Middle frontal gyrus (tissue), 1 donor: ENCODE measurements around the gene DOCK2.

Experiments
- DNase-seq: peaks from one replicate; pipeline ENCODE4 v3.0.0-alpha.2; 2015; ENCODE audit warnings: low spot score; ENCODE audit errors: extremely low spot score

DOCK2 gene

GRCh38 chr5:169978714-169979113 lies 341.6 kb downstream of the DOCK2 start:
- DNase-seq, result no peak

GRCh38 chr5:169979871-169980270 lies 342.8 kb downstream of the DOCK2 start:
- no peak for DNase-seq

DNA sequence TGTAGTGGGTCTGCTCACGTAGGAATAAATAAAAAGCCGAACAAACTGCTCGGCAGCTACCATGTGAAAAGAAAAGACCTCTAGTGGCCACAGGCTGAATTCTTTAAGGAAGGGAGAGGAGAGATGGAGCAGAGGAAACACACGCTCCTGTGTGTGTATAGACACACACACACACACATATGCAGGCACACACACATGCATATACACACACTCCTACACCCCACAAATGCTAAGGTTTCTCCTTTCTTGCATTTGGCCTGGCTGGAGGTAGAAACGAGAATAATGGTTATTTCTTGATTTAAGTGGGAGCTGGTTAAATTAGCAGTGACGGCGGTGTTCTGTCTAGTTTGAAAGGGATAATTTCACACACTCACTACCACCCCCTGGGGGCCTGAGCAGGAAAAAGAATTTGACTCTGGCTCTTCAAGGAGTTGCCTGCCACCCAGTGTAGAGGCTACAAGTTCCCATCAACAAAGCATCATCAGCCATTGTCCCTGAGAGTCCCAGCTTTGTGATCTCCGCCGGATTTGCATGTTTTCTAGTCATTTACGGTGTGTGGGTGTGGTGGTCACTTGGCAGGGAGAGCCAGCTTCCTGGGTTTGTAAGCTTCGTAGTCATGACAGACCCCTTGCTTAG lies 343.5 kb downstream of the DOCK2 start, which contains the start of gene INSYN2B:
TSS of gene INSYN2B (minus strand) at position 78 of the 636 bp plus-strand sequence. CDS start 96,597 bp downstream, outside the sequence.
- DNase-seq, result peak; percentile 83

GRCh38 chr5:169988206-169988605 lies 351.1 kb downstream of the DOCK2 start:
- DNase-seq, result no peak

- no peak for DNase-seq
These were observed 351.9 kb downstream of the DOCK2 start for GRCh38 chr5:169988947-169989346.

DNA sequence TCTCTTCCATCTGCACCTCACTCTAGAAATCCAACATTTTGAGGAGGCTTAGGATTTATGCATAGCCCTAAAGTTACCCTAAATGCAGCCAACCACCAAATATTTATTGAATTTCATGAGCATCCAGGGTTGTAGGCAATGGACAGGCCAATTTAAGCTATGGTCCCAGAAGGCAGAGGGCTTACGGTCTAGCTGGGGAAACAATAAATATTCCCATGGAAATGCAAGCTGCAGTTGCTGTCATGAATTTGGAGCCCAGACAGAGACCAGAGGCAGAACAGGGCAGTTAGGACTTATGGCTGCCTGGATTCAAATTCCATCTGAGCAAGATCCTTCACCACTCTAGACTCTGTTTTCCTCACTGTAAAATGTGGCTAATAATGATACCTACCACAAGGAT lies 352.3 kb downstream of the DOCK2 start:
- DNase-seq, result no peak

DNA sequence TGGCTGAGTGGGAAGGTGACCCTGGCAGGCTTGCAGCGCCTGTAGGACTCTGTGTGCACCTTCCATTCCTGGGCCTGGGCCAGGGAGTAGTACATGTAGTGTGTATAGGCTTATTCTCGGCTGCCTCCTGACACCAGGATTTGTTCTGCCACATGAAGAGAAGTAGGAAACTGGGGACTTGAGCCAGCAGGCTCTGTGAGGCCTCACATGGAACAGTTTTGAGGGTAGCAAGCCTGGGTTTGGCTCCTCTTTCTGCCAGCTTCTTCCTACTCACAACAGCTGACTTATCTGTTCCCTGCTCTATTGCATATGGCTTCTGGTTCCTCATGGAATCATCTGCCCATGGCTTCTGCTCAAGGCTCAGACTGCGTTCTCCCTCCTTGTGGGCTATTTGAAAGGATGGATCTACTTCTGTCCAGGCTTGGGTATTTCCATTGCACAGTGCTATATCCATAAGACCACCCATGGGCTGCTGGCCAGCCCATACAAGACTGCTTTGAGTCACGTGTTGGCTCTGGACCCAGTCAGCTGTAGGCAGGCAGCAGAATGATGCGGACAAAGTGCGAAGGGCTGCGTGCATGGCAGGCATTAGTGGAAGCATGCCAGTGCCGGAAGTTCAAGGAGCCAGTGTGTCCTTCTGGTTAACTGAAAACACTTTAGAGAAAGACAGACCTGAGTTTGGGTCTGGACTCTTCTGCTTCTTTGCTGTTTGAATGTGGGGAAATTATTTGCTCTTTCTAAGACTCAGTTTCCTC lies 354.2 kb downstream of the DOCK2 start:
- DNase-seq, result no peak

DNA sequence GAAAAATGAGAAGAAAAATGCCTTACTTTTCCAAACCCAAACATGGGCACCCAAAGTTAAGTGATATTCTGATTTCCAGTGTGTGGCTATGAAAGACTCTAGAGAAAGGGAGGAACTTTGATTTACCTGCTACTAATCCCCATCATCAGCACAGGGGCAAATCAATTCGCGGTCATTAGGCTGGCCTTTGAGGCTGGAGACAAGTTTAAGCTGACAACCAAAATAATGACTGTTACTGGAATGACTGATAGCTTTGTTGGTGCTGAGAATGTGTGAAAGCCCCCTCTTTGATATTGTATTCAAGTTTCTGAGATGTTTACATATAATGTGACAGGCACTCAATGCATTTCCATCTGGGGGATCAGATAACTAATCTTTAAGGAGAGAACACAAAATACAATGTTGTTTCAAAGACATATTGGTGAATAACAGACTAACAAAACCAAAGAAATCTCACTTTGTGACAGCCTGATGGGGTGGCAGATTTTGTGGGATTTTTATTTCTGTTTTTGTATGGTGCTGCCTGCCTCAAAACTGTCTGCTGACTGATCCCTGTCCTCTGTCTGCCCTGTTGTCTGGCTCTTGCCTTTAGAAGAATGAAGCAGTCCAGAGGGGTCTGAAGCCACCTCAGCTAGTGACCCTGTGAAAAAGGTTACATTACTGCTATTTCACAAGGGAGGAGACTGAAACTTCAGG lies 355.9 kb downstream of the DOCK2 start:
- no peak for DNase-seq

GRCh38 chr5:169993485-169993790 lies 356.4 kb downstream of the DOCK2 start:
- DNase-seq, result no peak

DNA sequence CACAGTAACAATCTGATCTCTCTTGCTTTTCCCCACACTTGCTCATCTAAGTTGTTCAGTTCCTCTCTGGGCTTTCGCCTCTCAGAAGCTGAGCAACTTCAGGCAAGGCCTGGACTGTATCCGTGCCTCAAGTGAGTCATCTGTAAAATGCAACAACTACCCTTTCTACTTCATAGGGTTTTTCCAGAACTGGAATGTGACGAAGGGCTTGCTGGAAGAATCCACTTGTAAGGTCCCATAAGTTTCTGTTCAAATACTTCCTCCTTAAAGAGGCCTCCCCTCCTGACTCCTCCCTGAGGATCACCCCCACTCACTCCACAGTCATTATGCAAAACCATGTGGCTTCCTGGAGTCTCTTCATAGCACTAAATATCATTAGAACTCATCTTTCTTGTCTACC lies 360.7 kb downstream of the DOCK2 start:
- DNase-seq, result no peak

- DNase-seq, result no peak
These were observed 362.5 kb downstream of the DOCK2 start for GRCh38 chr5:169999621-170000020.

DNA sequence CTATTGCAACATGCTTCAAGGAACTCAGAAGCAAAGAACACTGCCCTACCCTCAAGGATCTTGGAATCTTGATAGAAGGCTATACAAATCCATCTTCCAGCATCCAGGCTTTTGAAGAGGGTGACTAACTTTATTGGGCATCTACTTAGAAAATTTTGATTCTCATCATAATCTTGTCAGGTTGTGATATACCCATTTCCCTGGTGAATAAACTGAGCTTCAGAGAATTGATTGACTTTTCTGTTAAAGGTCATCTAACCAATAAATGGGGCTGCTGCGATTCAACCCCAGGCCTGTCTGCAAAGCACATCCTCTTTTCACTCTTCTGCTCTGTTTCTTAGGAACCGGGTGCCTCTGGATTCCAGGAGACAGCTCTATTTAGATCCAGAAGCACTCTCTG lies 363.1 kb downstream of the DOCK2 start:
- no peak for DNase-seq

GRCh38 chr5:170006021-170006420 lies 368.9 kb downstream of the DOCK2 start:
- DNase-seq, result no peak

GRCh38 chr5:170008376-170008775 lies 371.3 kb downstream of the DOCK2 start:
- no peak for DNase-seq

GRCh38 chr5:170010595-170010994 lies 373.5 kb downstream of the DOCK2 start:
- DNase-seq, result no peak

GRCh38 chr5:170011751-170012150 lies 374.7 kb downstream of the DOCK2 start:
- DNase-seq, result no peak

DNA sequence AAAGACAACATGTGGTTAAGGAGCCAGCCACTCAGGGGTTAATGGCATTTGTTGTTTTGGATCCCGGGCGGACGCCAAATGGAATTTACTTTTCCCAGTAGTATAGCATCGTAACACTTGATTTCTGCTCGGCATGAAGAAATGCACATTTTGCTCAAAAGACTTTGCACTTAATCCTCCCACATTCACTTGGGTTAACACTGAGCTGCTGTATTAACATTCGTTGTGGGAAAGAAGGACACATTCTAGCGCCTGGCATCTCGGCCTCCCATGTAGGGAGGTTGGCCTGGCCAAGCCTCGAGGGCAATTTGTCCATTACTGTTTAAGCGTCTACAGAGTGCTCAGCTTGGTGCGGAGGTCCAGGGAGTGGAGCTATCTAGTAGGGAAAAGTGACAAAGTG lies 375.5 kb downstream of the DOCK2 start:
- no peak for DNase-seq

GRCh38 chr5:170020423-170020822 lies 383.3 kb downstream of the DOCK2 start:
- no peak for DNase-seq

DNA sequence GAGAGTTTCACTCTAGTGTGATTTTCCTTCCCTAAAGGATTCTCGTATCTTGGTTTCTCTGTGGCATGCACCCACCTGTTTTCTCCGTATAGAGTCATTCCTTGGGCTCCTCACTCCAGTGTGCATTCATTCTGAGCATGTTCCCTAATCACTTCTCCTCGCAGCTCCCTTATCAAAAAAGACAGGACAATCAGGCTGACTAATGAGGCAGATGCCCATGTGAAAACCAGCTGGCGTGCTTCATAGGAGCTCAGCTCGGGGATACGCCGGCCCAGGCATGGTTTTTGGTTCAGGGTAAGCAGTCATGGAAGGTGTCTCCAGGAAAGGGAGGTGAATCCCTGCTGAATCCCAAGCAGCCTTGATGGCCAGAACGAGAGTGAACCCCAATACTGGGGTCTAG lies 384.4 kb downstream of the DOCK2 start:
- no peak for DNase-seq

DNA sequence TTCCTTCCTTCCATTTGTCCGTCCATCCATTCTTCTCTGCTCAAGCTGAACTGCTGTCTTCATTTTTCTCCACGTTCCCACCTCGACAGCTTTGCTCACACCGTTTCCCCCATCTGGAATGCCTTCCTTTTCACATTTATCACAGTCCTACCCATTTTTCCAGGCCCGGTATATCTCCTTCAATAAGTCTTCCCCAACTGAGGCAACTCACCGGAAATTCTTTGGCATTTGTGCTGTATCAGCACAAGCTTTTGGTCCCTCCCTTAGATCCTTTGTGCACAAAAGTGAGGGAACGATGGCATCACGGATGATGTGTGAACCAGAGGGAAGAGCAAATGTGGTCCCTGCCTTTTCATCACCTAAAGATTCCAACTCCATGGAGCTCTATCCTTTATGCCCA lies 388.8 kb downstream of the DOCK2 start:
- DNase-seq, result no peak

GRCh38 chr5:170028124-170028523 lies 391.0 kb downstream of the DOCK2 start:
- no peak for DNase-seq

- DNase-seq, result no peak
These were observed 397.2 kb downstream of the DOCK2 start for GRCh38 chr5:170034231-170034630.

DNA sequence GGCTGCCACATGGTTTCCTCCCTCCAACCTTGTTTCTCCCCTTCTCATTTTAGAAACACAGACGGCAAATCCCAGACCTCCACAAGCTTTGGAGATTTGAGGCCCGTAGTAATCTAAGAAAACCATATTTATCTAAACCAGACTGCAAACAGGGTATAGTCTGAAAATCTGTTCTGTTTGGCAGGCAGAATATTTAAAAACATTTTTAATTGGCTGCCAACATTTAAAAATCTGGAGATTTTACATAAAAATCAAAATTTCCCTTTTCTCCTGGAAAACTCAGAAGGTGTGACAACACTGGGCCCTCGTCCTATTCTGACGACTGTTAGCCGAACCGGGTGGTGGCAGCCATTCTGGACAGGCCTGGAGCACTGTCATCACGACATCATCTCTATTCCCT lies 401.2 kb downstream of the DOCK2 start:
- no peak for DNase-seq
